ENCODE measurements around the gene ISG20L2.

- TF ChIP-seq GABPA (IDR thresholded peaks at IDR 0.05; ENCODE audit: low read depth) (no peak), CTCF (IDR thresholded peaks at IDR 0.05) (no peak), EP300 (IDR thresholded peaks at IDR 0.05; ENCODE audit: borderline replicate concordance in 1 of 2, low read depth in 1 of 2, low read length in 1 of 2) (no peak), POLR2AphosphoS5 (IDR thresholded peaks at IDR 0.05; ENCODE audit: low read depth, low read length) (no peak), GATA2 (CRISPR knock-in tag; IDR thresholded peaks at IDR 0.05) (no peak), MEF2A (IDR thresholded peaks at IDR 0.05; ENCODE audit: borderline replicate concordance, low read depth) (no peak), MAX (IDR thresholded peaks at IDR 0.05; ENCODE audit: low read depth) (no peak), CHD2 (IDR thresholded peaks at IDR 0.05; ENCODE audit: low read length, partially characterized antibody) (no peak), REST (IDR thresholded peaks at IDR 0.05; ENCODE audit: low read depth, low read length) (no peak), TEAD4 (IDR thresholded peaks at IDR 0.05; ENCODE audit: borderline replicate concordance, insufficient read depth) (no peak)
These were observed 34.5 kb downstream of the ISG20L2 start for GRCh38 chr1:156693848-156694689.

All from SK-N-SH (cell line).